ENCODE results near the gene PRCC. TPM values are rescaled to one million over a fixed set of nuclear protein-coding genes. Genes with fewer than 3 reads are reported as not detected.

The PRCC gene
- polyA plus RNA-seq, 1 donor (not counting 4 experiments of a cell fraction or from before 2014, with no cell fraction given), result 40.4 TPM

DNA sequence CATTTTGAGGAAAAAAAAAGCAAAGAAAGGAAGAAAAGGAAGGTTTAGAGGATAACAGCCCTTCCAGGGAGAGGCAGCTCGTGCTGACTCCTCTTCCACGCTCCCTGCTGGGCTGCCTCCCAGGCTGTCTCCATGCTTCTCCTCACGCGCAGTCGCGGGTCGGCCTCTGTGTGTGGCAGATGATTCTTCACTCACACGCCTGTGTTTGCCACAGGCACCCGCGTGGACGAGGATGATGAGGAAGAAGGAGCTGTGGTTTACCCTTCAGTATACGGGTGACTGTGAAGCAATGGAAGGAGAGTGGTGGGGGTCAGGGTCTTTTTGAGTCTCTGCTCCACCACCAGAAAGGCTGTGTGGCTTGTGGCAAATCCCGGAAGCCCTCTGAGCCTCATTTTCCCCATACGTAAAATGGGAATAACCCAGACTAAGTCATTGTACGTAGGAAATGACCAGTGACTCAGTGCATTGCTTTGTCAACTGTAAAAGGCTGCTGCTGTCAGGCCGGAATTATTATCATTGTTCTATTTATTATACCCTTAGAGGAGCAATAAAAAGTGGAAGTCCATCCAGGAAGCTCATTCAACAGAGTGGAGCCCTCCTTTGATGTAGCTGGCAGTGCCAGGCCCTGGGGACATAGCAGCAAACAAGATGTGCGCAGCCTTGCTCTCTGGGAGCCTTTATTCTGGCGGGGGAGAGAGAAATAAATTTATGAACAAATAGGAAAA lies 61.2 kb downstream of the PRCC start:
- Histone ChIP-seq H3K9me1 (ENCODE audit: control insufficient read depth, extremely low read depth, insufficient read depth, low read length) (no peaks in the 10 kb centered on the region), H3K9me3 (ENCODE audit: control insufficient read depth, low read depth, low read length) (no peaks in the 10 kb centered on the region), H3K4me2 (ENCODE audit: control insufficient read depth, extremely low read depth, insufficient read depth, low read depth, low read length) (no peak overlapping the region), H4K20me1 (ENCODE audit: control insufficient read depth, extremely low read depth, insufficient read depth, low read length) (no peaks in the 10 kb centered on the region), H3K27me3 (ENCODE audit: control insufficient read depth, extremely low read depth, insufficient read depth, low read length) (peaks cover 13% of the 10 kb centered on the region), H3K4me1 (ENCODE audit: control insufficient read depth, extremely low read depth, insufficient read depth, low read length) (no peaks in the 10 kb centered on the region), H2AFZ (ENCODE audit: control insufficient read depth, low read length) (no peak overlapping the region), H3K27ac (ENCODE audit: control insufficient read depth, insufficient read depth, low read length) (no peak overlapping the region), H3K9ac (ENCODE audit: control insufficient read depth, extremely low read depth, insufficient read depth, low read length) (no peak overlapping the region), H3K36me3 (ENCODE audit: control insufficient read depth in 2 of 2, extremely low read depth in 1 of 2, insufficient read depth in 2 of 2, low read length in 2 of 2) (no peaks in the 10 kb centered on the region), H3K4me3 (ENCODE audit: control insufficient read depth in 2 of 3, extremely low read depth in 1 of 3, insufficient read depth in 2 of 3, low read depth in 1 of 3, low read length in 3 of 3) (no peak overlapping the region), H3K79me2 (ENCODE audit: control insufficient read depth, insufficient read depth, low read length) (no peaks in the 10 kb centered on the region)
- dilution Hi-C loops (cut with MboI; ENCODE audit: extremely low pct_ligation_motif_present, low sequenced_read_pairs), result no loop called here
- DNase-seq (ENCODE audit: low read depth, low spot score) (no peak), FAIRE-seq (no peak)
- TF ChIP-seq EZH2 (IDR thresholded peaks at IDR 0.05; ENCODE audit: low read length), result no peak
- no peak for TF ChIP-seq CTCF (optimal IDR thresholded peaks at IDR 0.05 in 1 of 3, IDR thresholded peaks at IDR 0.05 in 1 of 3, conservative IDR thresholded peaks at IDR 0.05 in 1 of 3; ENCODE audit: extremely low read depth in 1 of 3, insufficient read depth in 2 of 3, low read length in 3 of 3)

- Histone ChIP-seq H3K27me3 (ENCODE audit: control insufficient read depth, extremely low read depth, insufficient read depth, low read length) (peaks cover 39% of the 10 kb centered on the region), H3K4me1 (ENCODE audit: control insufficient read depth, extremely low read depth, insufficient read depth, low read length) (no peaks in the 10 kb centered on the region), H2AFZ (ENCODE audit: control insufficient read depth, low read length) (no peak overlapping the region), H3K36me3 (ENCODE audit: control insufficient read depth in 2 of 2, extremely low read depth in 1 of 2, insufficient read depth in 2 of 2, low read length in 2 of 2) (no peaks in the 10 kb centered on the region), H3K79me2 (ENCODE audit: control insufficient read depth, insufficient read depth, low read length) (no peaks in the 10 kb centered on the region), H3K27ac (ENCODE audit: control insufficient read depth, insufficient read depth, low read length) (no peak overlapping the region), H3K9me3 (ENCODE audit: control insufficient read depth, low read depth, low read length) (no peaks in the 10 kb centered on the region), H3K4me2 (ENCODE audit: control insufficient read depth, extremely low read depth, insufficient read depth, low read depth, low read length) (no peak overlapping the region), H4K20me1 (ENCODE audit: control insufficient read depth, extremely low read depth, insufficient read depth, low read length) (no peaks in the 10 kb centered on the region), H3K4me3 (ENCODE audit: control insufficient read depth in 2 of 3, extremely low read depth in 1 of 3, insufficient read depth in 2 of 3, low read depth in 1 of 3, low read length in 3 of 3) (no peak overlapping the region), H3K9ac (ENCODE audit: control insufficient read depth, extremely low read depth, insufficient read depth, low read length) (no peak overlapping the region), H3K9me1 (ENCODE audit: control insufficient read depth, extremely low read depth, insufficient read depth, low read length) (no peaks in the 10 kb centered on the region)
- DNase-seq (ENCODE audit: low read depth, low spot score) (no peak), FAIRE-seq (no peak)
- dilution Hi-C loops (cut with MboI; ENCODE audit: extremely low pct_ligation_motif_present, low sequenced_read_pairs), result no loop called here
- TF ChIP-seq CTCF (optimal IDR thresholded peaks at IDR 0.05 in 1 of 3, IDR thresholded peaks at IDR 0.05 in 1 of 3, conservative IDR thresholded peaks at IDR 0.05 in 1 of 3; ENCODE audit: extremely low read depth in 1 of 3, insufficient read depth in 2 of 3, low read length in 3 of 3) (peak in 1 of 3 experiments; percentile 19), EZH2 (IDR thresholded peaks at IDR 0.05; ENCODE audit: low read length) (no peak)
These were observed 65.1 kb downstream of the PRCC start for GRCh38 chr1:156832434-156832833.

Measured in keratinocyte (primary cell).